AG20443 (cell line): ENCODE results near the gene SMAD5.
A peak's percentile ranks its signal among the peaks of the same experiment; 100 is the strongest.

ENCODE experiments used
- DNase-seq: peaks from one replicate; pipeline ENCODE4 v3.0.0; 2012; ENCODE audit warnings: low spot score, mixed read lengths

Gene SMAD5

DNA sequence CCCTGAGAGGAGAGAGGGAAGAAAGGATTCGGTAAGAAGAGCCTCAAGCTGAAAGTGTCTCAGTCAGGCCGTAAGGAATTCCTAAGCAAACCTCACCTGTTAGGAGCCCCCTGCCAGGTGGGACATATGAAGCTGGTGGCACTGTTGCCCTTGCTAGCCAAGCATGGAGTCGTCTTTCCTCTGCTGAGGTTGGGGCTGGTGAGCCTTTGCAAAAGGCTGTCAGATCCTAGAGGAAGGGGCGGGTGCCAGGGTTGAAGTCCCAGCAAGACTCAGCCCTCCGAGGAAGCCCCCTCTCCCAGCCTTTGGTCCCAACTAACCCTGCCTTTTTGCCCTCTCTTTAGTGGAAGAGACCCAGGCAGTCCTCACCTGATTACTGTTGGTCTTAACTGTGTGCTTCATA, 65.8 kb downstream of the SMAD5 start:
- DNase-seq: no peak

DNA sequence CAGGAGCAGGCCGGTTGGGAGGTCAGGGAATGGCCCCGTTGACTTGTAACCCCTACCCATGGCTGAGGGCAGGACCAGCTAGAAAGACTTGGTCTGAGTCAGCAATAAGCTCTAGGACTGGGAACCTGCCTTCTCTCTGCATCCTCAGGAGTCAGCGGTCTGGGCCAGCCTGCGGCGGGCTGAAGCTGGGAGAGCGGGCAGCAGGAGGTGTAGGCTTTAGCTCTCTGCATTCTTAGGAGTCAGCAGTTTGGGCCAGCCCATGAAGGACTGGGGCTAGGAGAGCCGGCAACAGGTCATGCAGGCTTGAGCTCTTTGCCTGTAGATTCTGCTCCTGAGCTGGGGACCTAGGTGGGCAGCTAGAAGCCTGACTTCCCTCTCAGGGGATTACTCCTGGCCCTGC, 66.8 kb downstream of the SMAD5 start:
- DNase-seq: no peak

DNA sequence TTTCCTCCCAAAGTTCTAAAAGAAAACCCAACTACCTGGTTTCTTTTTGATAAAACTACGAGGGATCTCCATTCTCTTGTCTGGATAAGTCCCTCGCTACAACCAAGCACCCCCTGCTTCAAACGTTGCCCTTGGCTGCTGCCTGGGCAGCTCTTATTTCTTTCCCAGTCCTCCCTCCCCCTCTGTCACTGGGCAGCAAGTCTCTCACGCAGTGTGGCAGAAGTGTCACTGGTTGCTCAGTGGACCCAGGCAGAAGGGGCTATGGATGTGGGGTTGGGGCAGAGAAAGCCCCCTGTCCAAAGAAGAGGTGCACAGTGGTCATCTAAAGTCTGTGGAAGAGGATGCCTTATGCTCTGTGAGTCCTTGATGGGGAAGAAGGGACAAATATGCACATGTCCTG, 67.5 kb downstream of the SMAD5 start:
- no peak for DNase-seq

DNA sequence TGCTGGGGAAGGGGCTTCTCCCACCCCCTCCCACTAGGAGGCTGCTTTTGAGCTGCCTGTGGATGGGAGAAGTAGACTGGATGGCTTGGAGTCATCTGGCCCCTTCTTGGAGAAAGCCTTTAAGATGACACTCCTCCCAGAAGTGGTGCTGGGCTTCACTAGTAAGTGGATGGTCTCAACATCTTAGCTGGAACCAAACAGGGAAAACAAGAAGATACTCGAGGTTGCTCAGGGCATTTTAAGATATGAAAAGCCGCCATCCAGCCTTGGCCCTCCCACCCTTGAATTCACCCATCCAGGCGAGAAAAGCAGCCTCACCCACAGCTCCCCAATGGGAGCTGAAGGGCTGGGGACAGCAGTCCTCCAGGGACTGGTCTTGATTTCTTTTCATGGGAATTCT, 68.1 kb downstream of the SMAD5 start:
- no peak for DNase-seq

DNA sequence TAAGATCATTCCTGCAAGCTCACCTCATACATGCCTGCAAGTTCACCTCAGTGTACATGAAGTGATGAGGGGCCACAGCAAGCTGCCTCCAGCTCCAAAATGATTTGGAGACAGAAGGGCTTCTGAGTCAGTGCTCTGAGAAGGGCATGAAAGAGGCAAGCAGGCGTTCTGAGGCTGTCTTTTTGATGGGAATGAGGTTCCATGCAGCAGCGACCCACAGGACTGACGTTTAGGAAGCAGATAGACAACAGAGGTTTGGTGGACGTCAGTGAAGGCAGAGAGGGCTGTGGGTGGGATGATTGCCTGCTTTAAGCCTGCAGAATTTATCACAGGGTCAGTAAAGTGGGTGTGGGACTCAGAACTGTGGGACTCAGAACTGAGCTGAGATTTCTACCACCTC, 69.2 kb downstream of the SMAD5 start:
- no peak for DNase-seq

DNA sequence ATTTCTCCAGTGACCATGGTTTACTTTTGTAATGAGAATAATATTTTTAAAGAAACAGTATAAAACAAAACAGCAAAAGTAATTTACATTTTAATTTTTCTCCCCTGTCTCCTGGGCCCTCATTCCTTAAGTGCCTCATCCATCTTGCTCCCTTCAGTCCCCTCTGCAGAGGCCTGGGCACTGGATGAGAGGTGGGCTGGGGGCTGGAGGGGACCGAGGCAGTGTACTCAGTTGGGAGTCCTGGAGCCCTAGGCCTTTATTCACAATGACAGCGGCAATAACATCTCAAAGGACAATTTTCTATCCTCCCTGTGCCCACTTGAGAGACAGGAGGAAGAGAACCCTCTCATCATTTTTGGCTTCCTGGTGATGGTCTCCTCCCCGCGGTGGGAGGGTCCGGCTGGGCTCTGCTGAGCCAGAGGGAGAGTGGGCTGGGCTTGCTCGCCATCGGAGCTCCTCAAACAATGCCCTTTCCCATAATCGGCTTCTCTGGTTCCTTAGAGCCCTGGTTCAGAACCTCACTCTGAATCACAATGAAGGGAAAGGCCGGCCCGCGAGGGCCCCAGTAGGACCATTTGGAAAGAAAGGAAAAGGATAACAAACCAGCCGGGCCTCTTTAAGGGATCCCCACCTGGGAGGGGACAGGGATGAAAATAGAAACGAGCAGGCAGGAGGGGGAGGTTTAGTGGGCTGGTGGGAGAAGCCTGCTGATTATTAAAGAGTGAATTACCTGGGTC, 70.0 kb downstream of the SMAD5 start:
- no peak for DNase-seq

DNA sequence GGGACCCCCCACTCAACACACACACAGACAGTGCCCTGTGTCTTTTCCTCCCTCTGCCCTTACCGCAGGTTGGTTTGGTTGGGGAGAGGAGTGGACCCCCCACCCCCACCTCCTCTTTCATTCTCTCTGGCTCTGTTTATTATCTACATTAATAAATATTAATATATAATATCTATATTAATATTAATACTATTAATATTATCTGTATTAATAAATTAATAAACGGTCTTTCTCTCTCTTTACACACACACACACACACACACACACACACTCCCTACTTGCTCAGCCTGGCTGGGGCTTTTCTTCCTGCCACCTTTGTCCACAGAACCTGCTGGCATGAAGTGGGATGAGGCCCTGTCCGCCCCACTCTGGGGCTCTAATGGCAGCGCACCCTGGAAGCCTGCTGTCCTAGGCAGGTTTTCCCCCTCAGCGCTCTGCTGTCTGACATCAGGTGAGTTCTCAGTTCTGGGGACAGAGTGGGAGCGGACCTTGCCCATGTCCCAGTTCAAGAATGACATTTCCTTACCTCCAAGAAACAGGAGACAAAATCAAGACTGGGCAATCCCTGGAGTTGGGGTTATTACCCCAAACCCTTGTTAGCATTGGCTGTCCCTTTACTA, 70.8 kb downstream of the SMAD5 start:
- DNase-seq: no peak

DNA sequence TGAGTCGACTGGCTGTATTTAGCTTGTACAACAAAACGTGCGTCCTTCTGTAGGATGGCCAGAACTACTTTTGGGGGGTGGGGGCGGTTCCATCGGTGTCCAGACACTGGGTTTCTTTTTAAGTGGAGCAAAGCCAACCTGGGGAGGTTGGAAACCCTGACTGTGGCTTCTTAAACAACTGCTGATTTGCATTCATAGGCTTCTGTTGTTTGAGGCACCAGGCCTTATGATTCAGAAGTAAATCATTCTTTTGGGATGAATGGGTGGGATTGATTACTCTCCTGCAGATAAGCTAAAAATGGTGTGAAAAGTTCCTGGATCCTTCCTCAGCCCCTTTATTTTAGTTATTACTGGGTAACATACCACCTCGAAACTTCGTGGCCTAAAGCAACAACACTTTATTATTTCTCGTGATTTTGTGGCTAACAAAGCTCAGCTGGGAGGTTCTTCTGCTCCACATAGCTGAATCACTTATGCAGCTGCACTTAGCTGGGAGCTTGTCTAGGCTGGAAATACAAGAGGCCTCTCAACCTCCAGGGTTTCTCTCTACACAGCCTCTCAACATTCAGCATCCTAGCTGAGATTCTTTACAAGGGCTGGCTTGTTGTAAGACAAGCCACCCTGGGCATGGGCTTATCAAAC, 72.5 kb downstream of the SMAD5 start:
- DNase-seq: no peak

DNA sequence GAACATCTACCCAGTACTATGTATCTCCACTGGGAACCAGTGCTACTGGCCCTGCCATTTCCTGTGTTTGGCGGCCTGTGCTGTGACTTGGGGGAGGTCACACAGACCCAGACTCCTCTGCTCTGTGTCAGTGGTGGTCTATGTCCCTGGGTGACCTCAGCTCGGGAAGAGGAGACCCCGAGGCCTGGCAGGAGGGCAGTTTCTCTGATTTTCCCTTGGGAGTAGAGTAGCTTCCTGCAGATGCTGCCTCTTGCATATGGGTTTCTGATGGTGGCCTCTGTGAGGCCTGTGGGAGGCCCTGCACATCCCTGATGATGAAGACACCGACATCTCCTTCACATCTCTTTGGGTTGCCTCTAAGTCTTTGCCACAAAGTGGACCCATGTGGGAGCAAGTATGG, 73.3 kb downstream of the SMAD5 start:
- DNase-seq: no peak

DNA sequence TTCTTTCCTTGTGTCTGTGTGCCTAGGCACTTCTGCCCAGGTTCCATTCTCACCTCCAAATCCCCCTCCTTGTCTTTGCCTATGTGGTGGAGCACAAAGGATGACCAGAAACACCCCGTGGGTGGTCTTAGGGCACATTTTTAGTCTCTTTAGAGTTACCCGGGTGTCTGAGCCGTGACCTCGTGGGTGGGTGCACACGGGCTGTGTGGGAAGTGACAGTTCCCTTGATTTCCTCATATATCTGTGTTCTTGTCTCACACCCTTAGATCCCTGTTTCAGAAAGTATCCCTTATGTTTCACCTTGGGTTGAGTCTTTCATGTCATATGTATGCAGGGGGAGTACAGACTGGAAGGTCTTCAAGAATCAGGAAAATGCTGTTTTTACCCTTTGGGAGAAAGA, 73.7 kb downstream of the SMAD5 start:
- no peak for DNase-seq

DNA sequence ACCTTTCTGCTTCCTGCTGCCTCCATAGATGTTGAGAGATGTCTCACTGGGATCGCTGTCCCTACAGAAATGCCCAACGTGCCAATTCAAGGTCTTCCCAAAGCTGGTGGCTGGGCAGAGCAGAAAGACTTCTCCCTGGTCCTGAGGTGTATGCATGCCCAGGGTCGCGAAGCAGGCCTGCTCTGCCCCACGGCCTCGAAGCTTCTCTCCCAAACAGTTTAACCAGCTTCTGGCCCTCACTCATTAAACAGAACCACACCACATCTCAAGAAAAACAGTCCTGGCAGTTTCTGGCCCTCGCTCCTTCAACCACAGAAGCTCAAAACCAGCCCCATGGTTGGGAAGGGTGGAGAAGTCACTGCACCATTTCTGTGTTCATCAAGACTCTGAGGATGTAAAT, 75.0 kb downstream of the SMAD5 start:
- no peak for DNase-seq

DNA sequence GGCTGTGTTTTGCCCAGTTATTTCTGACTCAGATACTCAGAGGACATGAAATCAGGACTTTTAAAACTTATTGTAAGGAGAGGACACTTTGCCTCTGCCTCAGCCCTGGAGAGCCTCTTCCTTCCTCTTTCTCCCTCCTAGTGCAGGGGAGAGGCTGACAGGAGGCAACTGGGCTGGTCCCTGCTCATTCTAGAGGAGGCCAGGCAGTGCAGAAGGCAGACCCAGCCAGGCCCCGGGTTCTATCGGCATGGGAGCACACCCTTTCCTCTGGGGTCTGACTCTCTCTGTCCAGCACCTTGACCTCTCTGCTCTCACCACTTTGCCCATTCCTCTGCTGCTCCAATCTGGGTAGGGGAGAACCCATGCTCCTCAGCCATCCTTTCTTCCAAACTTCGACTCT, 76.3 kb downstream of the SMAD5 start:
- no peak for DNase-seq

DNA sequence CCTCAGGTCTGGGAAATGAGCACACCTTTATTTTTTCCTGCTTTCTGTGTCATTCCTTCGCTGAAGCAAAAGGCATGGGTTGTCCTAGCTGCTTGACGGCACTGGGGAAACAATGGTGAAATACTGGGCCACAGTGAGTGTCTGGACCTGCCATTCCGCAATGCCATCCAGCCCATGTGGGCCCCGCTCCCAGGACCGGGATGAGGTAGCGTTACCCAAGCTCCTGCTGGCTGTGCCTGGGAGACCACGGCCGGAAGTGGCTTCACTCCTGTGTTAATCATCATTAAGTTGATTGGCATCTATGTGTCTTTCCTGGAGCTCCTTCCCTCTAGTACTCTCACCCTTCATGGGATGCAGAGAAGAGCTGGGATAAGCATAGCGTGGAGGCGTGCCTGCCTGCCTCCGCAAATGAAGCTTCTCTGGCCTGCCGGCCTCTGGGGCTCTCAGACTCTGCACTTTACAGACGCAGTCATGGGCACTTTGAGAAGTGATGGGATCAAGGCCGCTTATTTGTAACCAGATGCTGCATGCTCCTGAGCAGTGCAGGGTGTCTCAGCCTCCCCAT, 76.8 kb downstream of the SMAD5 start:
- DNase-seq: no peak

DNA sequence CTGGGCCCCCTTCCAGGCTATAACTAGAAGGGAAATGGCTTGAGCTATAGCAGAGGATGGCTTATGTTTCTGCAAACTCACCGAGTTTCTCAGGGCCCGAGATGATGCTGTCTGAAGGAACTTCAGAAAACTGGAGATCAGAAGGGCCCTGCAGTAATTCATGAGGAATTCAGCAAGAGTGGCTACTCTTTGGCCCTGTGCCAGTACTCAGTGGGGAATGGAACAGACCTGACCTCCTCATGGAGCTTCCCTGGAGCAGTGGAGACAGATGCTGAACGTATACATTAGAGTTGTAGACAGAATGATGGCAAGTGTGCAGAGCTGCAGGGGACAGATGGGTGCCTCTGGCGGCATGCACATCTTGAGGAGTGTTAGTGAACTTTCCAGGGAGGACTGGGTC, 77.6 kb downstream of the SMAD5 start:
- DNase-seq: no peak

DNA sequence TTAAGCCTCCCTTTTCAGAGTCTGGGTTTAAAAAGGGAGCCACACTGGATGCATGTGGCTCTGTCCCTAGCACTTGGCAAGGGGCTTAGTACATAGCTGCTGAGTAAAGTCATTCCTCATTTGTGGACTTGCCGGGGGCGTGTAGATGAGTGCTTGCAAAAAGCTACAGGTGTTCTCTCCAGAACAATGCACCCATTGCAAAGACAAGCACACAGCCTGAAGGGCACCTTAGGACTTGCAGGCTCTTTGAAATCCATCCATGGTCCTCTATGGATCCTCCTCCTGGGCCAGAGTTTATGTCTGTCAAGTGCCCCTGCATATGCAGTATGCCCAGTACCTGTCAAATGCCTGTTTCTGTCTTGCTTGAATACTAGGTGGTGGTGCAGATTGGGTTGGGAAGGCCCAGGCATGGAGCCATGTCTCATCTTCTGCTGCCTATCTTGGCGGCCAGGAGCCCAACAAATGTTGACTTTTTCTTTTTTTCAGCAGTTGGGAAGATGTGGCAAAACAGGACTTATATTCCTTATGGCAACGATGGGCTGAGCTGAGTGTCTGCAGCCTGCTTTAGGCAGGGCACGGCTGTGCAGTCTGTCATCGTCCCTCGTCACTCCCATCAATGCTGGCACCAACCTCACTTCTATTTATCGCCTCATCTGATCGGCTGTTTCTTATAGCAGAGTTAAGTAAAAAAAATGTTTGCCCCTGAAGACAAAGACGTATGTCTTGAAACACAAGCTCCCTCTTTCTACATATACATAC, 78.8 kb downstream of the SMAD5 start:
- DNase-seq: no peak

DNA sequence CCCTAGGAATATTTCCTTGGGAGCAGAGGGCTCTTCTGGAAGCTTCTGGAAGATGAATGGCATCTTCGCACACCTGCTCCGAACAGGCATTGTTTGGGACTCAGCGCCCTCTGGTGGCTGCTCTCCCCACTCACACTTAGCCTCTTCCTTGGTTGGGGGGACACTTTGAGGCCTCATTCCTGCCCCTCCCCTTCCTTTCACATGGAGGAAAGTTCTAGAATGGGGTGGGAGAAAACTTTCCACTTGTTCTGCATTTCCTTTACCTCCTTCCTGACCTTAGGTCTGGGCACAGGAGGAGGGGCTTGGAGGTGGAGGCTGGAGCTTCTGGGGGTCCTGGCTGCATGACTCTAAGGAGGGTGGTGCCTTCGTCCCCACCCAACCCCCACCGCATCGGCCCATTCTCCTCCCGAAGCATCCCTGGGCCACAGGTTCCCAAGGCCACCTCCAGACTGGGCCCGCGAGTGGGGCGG, 79.6 kb downstream of the SMAD5 start:
- peak; percentile 78 for DNase-seq

DNA sequence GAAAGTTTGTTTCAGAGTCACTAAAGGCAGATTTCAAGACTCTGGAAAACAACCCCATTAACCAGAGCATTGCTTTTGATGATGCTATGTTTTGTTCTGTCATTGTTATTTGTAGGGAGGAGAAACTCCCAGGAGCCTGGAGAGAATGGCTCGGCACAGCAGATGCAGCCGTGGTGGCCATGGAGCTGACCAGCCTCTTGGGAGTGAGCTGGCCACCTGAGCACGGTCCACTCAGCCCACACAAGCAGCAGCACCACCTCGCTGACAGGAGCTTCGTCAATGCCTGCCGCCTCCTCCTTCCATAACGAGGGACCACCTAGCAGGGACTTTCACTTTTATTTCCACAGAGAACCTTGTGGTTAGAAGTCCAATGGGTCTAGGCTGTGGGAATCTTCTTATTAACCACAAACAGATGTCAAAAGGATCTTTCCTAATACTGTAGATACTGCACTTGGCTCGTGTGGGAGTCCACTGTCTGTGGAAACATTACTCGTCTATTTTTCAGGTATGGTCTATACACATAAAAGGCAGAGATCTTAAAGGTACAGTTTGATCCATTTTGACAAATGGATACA, 81.4 kb downstream of the SMAD5 start:
- DNase-seq: no peak

DNA sequence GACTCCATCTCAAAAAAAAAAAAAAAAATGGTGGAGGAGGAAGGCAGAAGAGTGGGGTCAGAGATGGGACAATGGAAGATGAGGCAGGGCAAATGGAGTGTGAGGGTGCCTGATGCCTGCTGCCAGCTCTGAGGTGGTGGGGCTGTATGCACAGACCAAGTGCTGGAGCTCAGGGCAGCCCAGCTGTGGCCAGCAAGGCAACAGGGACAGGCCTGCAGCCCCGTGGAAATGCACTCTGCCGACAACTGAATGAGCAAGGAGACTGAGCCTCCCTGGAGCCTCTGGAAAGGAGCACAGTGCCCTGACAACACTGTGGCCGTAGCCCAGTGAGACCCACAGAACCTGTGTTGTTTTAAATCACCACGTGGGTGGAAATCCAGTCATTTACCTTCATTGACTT, 83.2 kb downstream of the SMAD5 start:
- DNase-seq: no peak

DNA sequence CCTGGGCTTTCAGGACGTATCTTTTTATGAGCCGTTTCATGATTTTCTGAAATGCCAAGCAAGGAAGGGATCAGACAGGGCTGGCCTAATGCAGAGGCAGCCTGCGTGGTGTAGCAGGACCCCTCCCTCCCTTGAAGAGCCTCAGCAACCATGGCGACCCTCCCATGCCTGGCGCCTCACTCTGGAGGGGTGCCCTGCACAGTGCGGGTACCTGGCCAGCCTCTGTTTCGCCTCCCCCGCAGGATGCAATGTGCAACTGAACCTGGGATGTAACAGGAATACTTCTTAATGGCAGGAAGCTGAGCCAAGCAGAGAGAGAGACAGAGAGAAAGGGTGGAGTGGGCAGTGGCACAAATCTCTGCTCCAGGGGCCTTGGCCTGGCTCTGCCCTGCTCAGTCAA, 83.6 kb downstream of the SMAD5 start:
- DNase-seq: no peak

DNA sequence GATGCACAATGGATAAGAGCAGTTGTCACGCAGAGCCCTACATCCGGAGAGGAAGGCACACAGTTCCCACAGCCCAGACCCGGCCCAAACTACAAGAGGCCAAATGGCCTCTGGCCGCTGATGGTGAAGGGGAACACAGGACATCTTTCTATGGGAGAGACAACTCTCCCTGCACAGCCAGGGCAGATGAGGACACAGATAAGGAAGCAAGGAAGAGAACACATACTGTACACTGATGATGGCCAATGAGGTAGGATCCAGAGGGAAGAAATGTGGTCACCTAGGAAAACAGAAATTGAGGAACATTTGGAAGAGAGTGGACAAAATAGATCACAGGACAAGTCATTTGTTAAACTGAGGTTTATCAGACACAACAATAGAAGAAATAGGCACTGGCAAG, 88.7 kb downstream of the SMAD5 start:
- DNase-seq: no peak

DNA sequence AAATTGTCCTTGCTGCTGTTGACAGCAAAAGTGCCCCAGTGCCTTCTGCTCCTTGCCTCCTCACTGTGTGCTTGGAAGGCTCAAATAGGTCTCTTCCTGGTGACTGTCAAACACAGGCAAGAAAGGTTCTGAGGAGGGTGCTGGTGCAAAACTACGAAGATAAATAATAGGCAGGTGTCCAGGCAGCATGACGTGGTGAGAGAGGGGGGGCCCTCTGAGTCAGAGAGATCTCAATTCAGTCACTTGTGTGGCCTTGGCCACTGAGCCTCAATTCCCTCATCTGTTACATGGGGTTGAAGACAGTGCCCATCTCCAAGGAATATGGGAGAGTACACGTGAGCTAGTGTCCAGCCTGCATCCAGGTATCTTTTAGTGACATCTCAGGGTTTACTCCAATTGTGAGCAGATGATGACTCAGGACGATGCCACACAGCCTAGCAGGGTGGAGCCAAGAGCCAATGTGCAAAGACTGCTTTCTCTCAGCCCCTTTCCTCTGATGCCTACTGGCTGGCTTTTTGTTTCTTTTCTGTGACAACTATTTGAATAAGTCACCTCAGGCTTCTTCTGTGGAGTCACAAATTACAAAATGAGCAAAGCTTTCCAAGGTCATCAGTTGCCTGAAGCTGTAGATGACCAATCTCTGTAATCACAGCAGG, 90.1 kb downstream of the SMAD5 start:
- no peak for DNase-seq

DNA sequence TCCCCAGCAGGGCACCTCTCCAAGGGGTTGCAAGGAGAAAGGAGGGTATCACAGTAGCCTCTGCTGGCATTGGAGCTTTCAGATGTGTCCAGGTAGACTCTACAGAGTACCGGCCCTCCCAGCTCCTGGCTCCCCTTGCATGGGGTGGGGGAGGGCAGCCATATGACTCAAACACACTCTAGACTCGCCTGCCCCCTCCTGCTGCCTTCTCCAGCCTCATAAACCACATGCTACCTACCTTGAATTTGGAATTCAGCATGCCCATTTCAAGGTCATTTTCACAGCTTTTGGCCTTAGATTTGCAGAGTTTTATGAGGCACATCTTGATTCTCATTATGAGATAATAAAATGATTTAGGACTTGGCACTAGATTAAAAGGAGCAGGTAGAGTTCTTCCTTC, 93.2 kb downstream of the SMAD5 start:
- no peak for DNase-seq
